ENCODE results near the gene SH3RF2.

The SH3RF2 gene

DNA sequence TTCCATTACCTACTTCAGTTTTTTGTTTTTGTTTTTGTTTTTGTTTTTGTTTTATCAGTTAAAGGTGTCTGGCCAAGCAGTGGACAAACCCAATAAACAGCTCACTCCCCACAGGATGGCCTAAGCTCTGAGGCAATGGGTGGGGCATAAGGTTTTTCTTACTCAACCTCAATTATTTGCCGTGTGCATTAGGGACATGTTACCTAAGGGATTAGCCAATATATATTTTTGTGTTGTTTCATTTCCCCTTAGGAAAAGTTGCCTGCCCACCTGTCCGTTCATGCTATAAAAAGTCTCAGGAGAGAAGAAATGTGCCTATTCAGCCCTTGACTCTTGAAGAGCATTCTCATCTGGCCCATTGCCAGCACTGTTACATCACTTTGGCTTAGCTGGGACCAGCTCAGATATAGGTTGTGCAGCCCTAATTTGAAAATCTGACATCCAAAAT lies 7.3 kb downstream of the SH3RF2 start (continued):
- TF ChIP-seq ZNF19 (tag by site-specific recombination; IDR thresholded peaks at IDR 0.05; ENCODE audit: low read depth) = no peak
- TF ChIP-seq, protein P1, sequence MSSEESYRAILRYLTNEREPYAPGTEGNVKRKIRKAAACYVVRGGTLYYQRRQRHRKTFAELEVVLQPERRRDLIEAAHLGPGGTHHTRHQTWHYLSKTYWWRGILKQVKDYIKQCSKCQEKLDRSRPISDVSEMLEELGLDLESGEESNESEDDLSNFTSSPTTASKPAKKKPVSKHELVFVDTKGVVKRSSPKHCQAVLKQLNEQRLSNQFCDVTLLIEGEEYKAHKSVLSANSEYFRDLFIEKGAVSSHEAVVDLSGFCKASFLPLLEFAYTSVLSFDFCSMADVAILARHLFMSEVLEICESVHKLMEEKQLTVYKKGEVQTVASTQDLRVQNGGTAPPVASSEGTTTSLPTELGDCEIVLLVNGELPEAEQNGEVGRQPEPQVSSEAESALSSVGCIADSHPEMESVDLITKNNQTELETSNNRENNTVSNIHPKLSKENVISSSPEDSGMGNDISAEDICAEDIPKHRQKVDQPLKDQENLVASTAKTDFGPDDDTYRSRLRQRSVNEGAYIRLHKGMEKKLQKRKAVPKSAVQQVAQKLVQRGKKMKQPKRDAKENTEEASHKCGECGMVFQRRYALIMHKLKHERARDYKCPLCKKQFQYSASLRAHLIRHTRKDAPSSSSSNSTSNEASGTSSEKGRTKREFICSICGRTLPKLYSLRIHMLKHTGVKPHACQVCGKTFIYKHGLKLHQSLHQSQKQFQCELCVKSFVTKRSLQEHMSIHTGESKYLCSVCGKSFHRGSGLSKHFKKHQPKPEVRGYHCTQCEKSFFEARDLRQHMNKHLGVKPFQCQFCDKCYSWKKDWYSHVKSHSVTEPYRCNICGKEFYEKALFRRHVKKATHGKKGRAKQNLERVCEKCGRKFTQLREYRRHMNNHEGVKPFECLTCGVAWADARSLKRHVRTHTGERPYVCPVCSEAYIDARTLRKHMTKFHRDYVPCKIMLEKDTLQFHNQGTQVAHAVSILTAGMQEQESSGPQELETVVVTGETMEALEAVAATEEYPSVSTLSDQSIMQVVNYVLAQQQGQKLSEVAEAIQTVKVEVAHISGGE (tag by site-specific recombination; conservative IDR thresholded peaks at IDR 0.05; ENCODE audit: low read depth) = no peak
- TF ChIP-seq, protein P2, sequence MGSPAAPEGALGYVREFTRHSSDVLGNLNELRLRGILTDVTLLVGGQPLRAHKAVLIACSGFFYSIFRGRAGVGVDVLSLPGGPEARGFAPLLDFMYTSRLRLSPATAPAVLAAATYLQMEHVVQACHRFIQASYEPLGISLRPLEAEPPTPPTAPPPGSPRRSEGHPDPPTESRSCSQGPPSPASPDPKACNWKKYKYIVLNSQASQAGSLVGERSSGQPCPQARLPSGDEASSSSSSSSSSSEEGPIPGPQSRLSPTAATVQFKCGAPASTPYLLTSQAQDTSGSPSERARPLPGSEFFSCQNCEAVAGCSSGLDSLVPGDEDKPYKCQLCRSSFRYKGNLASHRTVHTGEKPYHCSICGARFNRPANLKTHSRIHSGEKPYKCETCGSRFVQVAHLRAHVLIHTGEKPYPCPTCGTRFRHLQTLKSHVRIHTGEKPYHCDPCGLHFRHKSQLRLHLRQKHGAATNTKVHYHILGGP (tag by site-specific recombination; IDR thresholded peaks at IDR 0.05) = no peak
- TF ChIP-seq, protein P3, sequence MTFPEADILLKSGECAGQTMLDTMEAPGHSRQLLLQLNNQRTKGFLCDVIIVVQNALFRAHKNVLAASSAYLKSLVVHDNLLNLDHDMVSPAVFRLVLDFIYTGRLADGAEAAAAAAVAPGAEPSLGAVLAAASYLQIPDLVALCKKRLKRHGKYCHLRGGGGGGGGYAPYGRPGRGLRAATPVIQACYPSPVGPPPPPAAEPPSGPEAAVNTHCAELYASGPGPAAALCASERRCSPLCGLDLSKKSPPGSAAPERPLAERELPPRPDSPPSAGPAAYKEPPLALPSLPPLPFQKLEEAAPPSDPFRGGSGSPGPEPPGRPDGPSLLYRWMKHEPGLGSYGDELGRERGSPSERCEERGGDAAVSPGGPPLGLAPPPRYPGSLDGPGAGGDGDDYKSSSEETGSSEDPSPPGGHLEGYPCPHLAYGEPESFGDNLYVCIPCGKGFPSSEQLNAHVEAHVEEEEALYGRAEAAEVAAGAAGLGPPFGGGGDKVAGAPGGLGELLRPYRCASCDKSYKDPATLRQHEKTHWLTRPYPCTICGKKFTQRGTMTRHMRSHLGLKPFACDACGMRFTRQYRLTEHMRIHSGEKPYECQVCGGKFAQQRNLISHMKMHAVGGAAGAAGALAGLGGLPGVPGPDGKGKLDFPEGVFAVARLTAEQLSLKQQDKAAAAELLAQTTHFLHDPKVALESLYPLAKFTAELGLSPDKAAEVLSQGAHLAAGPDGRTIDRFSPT (tag by site-specific recombination; IDR thresholded peaks at IDR 0.05) = no peak
- TF ChIP-seq, protein P4, sequence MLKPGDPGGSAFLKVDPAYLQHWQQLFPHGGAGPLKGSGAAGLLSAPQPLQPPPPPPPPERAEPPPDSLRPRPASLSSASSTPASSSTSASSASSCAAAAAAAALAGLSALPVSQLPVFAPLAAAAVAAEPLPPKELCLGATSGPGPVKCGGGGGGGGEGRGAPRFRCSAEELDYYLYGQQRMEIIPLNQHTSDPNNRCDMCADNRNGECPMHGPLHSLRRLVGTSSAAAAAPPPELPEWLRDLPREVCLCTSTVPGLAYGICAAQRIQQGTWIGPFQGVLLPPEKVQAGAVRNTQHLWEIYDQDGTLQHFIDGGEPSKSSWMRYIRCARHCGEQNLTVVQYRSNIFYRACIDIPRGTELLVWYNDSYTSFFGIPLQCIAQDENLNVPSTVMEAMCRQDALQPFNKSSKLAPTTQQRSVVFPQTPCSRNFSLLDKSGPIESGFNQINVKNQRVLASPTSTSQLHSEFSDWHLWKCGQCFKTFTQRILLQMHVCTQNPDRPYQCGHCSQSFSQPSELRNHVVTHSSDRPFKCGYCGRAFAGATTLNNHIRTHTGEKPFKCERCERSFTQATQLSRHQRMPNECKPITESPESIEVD (tag by site-specific recombination; IDR thresholded peaks at IDR 0.05) = peak; percentile 62
- no peak for TF ChIP-seq ZNF654 (tag by site-specific recombination; IDR thresholded peaks at IDR 0.05; ENCODE audit: low read depth)
- TF ChIP-seq OVOL3 (tag by site-specific recombination; IDR thresholded peaks at IDR 0.05) = no peak
- TF ChIP-seq ZNF433 (tag by site-specific recombination; IDR thresholded peaks at IDR 0.05; ENCODE audit: low read depth) = no peak
- peak; percentile 24; the same call in 1 of the 2 replicates for TF ChIP-seq ZNF24 (tag by site-specific recombination; IDR thresholded peaks at IDR 0.05)
- no peak for TF ChIP-seq ZNF701 (tag by site-specific recombination; IDR thresholded peaks at IDR 0.05)
- no peak for TF ChIP-seq ZSCAN16 (tag by site-specific recombination; IDR thresholded peaks at IDR 0.05)
- no peak for TF ChIP-seq ZNF426 (tag by site-specific recombination; IDR thresholded peaks at IDR 0.05)
- TF ChIP-seq ZNF324 (tag by site-specific recombination; IDR thresholded peaks at IDR 0.05) = no peak
- TF ChIP-seq, protein P5, sequence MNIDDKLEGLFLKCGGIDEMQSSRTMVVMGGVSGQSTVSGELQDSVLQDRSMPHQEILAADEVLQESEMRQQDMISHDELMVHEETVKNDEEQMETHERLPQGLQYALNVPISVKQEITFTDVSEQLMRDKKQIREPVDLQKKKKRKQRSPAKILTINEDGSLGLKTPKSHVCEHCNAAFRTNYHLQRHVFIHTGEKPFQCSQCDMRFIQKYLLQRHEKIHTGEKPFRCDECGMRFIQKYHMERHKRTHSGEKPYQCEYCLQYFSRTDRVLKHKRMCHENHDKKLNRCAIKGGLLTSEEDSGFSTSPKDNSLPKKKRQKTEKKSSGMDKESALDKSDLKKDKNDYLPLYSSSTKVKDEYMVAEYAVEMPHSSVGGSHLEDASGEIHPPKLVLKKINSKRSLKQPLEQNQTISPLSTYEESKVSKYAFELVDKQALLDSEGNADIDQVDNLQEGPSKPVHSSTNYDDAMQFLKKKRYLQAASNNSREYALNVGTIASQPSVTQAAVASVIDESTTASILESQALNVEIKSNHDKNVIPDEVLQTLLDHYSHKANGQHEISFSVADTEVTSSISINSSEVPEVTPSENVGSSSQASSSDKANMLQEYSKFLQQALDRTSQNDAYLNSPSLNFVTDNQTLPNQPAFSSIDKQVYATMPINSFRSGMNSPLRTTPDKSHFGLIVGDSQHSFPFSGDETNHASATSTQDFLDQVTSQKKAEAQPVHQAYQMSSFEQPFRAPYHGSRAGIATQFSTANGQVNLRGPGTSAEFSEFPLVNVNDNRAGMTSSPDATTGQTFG (tag by site-specific recombination; IDR thresholded peaks at IDR 0.05; ENCODE audit: borderline replicate concordance) = no peak
- TF ChIP-seq ZNF416 (tag by site-specific recombination; IDR thresholded peaks at IDR 0.05) = no peak
- TF ChIP-seq ZIC2 (tag by site-specific recombination; IDR thresholded peaks at IDR 0.05) = no peak
- no peak for TF ChIP-seq ZNF707 (tag by site-specific recombination; IDR thresholded peaks at IDR 0.05)
- no peak for TF ChIP-seq SCRT1 (tag by site-specific recombination; IDR thresholded peaks at IDR 0.05; ENCODE audit: borderline replicate concordance)
- TF ChIP-seq ZNF423 (tag by site-specific recombination; IDR thresholded peaks at IDR 0.05) = no peak
- TF ChIP-seq ZFP41 (tag by site-specific recombination; IDR thresholded peaks at IDR 0.05; ENCODE audit: borderline replicate concordance) = no peak
- TF ChIP-seq, protein P6, sequence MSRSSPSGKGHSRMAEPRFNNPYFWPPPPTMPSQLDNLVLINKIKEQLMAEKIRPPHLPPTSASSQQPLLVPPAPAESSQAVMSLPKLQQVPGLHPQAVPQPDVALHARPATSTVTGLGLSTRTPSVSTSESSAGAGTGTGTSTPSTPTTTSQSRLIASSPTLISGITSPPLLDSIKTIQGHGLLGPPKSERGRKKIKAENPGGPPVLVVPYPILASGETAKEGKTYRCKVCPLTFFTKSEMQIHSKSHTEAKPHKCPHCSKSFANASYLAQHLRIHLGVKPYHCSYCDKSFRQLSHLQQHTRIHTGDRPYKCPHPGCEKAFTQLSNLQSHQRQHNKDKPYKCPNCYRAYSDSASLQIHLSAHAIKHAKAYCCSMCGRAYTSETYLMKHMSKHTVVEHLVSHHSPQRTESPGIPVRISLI (tag by site-specific recombination; IDR thresholded peaks at IDR 0.05) = no peak
- TF ChIP-seq IKZF3 (tag by site-specific recombination; IDR thresholded peaks at IDR 0.05) = peak; percentile 37; the same call in 1 of the 2 replicates
- TF ChIP-seq, protein P7, sequence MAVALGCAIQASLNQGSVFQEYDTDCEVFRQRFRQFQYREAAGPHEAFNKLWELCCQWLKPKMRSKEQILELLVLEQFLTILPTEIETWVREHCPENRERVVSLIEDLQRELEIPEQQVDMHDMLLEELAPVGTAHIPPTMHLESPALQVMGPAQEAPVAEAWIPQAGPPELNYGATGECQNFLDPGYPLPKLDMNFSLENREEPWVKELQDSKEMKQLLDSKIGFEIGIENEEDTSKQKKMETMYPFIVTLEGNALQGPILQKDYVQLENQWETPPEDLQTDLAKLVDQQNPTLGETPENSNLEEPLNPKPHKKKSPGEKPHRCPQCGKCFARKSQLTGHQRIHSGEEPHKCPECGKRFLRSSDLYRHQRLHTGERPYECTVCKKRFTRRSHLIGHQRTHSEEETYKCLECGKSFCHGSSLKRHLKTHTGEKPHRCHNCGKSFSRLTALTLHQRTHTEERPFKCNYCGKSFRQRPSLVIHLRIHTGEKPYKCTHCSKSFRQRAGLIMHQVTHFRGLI (tag by site-specific recombination; IDR thresholded peaks at IDR 0.05) = no peak; the same call in 1 of the 2 replicates
- TF ChIP-seq, protein P8, sequence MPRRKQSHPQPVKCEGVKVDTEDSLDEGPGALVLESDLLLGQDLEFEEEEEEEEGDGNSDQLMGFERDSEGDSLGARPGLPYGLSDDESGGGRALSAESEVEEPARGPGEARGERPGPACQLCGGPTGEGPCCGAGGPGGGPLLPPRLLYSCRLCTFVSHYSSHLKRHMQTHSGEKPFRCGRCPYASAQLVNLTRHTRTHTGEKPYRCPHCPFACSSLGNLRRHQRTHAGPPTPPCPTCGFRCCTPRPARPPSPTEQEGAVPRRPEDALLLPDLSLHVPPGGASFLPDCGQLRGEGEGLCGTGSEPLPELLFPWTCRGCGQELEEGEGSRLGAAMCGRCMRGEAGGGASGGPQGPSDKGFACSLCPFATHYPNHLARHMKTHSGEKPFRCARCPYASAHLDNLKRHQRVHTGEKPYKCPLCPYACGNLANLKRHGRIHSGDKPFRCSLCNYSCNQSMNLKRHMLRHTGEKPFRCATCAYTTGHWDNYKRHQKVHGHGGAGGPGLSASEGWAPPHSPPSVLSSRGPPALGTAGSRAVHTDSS (tag by site-specific recombination; IDR thresholded peaks at IDR 0.05) = no peak

Measured in HEK293 (cell line).